Heart left ventricle (tissue), 13 donors: ENCODE data around the gene OTOL1.

ENCODE experiments used
- POLR2A ChIP-seq, 2 donors: fragments of 450-650 bp; IDR thresholded peaks; one replicate each; pipeline ENCODE4 v1.6.1; 2017; ENCODE audit warnings: antibody characterized with exemption in 2 of 2, mild to moderate bottlenecking in 2 of 2, moderate library complexity in 2 of 2
- TF ChIP-seq, protein P1 (sequence below), 12 donors: fragments of 200-600 bp; sonication (generic) in 4 of 12; IDR thresholded peaks; one replicate each; pipeline versions ENCODE4 v1.5.0 to v1.8.0; 2018 to 2022; ENCODE audit warnings: antibody characterized with exemption in 12 of 12, mild to moderate bottlenecking in 5 of 12
- donor health status: ischemic (EF 13 %, LVEDD 7.1; RV severe dilation, severe dysfunction).
- donor health status: DM: no; HTN: yes; CAD: no.
- donor health status: DM: no; HTN: no; CAD: no.
- donor health status: ischemic (EF 25% LVEDD 6.9; RV normal size, moderate dysfunction).
- donor health status: ischemic (EF 25% LVEDD 5.7; RV mildly dilated, moderate dysfunction).
- donor health status: ischemic (EF 35%, LVEDD 5.7; RV mildly dilated, moderate dysfunction).
- donor health status: nonischemic (EF 11% LVEDD 7.7; RV severe dilation, severe dysfunction).
- donor health status: DM: yes; HTN: yes; CAD: no.
- donor health status: PGD.
- donor health status: ischemic (EF 29% LVEDD 5.4; RV normal size, mild dysfunction).
- donor health status: nonischemic (EF 23%, LVEDD 6.1; RV moderate dilation, normal function).

GRCh38 chr3:161498259-161498921, 1.8 kb downstream of the OTOL1 start:
- TF ChIP-seq, protein P1, sequence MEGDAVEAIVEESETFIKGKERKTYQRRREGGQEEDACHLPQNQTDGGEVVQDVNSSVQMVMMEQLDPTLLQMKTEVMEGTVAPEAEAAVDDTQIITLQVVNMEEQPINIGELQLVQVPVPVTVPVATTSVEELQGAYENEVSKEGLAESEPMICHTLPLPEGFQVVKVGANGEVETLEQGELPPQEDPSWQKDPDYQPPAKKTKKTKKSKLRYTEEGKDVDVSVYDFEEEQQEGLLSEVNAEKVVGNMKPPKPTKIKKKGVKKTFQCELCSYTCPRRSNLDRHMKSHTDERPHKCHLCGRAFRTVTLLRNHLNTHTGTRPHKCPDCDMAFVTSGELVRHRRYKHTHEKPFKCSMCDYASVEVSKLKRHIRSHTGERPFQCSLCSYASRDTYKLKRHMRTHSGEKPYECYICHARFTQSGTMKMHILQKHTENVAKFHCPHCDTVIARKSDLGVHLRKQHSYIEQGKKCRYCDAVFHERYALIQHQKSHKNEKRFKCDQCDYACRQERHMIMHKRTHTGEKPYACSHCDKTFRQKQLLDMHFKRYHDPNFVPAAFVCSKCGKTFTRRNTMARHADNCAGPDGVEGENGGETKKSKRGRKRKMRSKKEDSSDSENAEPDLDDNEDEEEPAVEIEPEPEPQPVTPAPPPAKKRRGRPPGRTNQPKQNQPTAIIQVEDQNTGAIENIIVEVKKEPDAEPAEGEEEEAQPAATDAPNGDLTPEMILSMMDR (IDR thresholded peaks at IDR 0.05), result no peak
- no peak for TF ChIP-seq POLR2A (IDR thresholded peaks at IDR 0.05)
